SK-N-SH treated with all-trans-retinoic acid at 6 μM for 48 hours (cell line): ENCODE results near the gene ETS1.

Source experiments
- ARNTL ChIP-seq: fragments of 450-650 bp; formaldehyde crosslinking; IDR thresholded peaks from 2 replicates; pipeline ENCODE4 v1.5.0; 2020; ENCODE audit warnings: low read depth, mild to moderate bottlenecking, moderate library complexity, borderline replicate concordance
- BACH2 ChIP-seq: fragments of 250-450 bp; sonication (Bioruptor Pico); IDR thresholded peaks from 2 replicates; pipeline ENCODE4 v1.9.0; 2021; ENCODE audit warnings: mild to moderate bottlenecking, borderline replicate concordance
- CSDC2 ChIP-seq: fragments of 250-450 bp; sonication (Bioruptor Pico); IDR thresholded peaks from 2 replicates; pipeline ENCODE4 v1.5.0; 2020; ENCODE audit warnings: mild to moderate bottlenecking, moderate library complexity
- OSR1 ChIP-seq: fragments of 250-450 bp; sonication (Bioruptor Pico); IDR thresholded peaks from 2 replicates; pipeline ENCODE4 v1.8.0; 2022; ENCODE audit warnings: moderate library complexity, mild to moderate bottlenecking, inconsistent platforms
- PPARA ChIP-seq: fragments of 250-450 bp; sonication (Bioruptor Pico); IDR thresholded peaks from 2 replicates; pipeline ENCODE4 v1.5.0; 2020; ENCODE audit warnings: mild to moderate bottlenecking, borderline replicate concordance
- TCF4 ChIP-seq: fragments of 250-450 bp; sonication (Bioruptor Pico); IDR thresholded peaks from 2 replicates; pipeline ENCODE4 v1.8.0; 2021; ENCODE audit warnings: mild to moderate bottlenecking, moderate library complexity, borderline replicate concordance
- TSHZ2 ChIP-seq: fragments of 250-450 bp; sonication (Bioruptor Pico); IDR thresholded peaks from 2 replicates; pipeline ENCODE4 v1.5.0; 2020; ENCODE audit warnings: mild to moderate bottlenecking, moderate library complexity
- ZFP30 ChIP-seq: fragments of 450-650 bp; formaldehyde crosslinking; IDR thresholded peaks from 2 replicates; pipeline ENCODE4 v1.5.0; 2022; ENCODE audit warnings: mild to moderate bottlenecking, moderate library complexity
- ZNF70 ChIP-seq: fragments of 450-650 bp; formaldehyde crosslinking; IDR thresholded peaks from 2 replicates; pipeline ENCODE4 v1.5.0; 2020; ENCODE audit warnings: mild to moderate bottlenecking, moderate library complexity
- TF ChIP-seq, protein P1 (sequence below): fragments of 250-450 bp; sonication (Bioruptor Pico); IDR thresholded peaks from 2 replicates; pipeline ENCODE4 v1.8.0; 2020; ENCODE audit warnings: mild to moderate bottlenecking, moderate library complexity, borderline replicate concordance
- TF ChIP-seq, protein P2 (sequence below): fragments of 250-450 bp; sonication (Bioruptor Pico); IDR thresholded peaks from 2 replicates; pipeline ENCODE4 v1.8.0; 2021; ENCODE audit warnings: low read depth, mild to moderate bottlenecking, moderate library complexity, borderline replicate concordance

DNA sequence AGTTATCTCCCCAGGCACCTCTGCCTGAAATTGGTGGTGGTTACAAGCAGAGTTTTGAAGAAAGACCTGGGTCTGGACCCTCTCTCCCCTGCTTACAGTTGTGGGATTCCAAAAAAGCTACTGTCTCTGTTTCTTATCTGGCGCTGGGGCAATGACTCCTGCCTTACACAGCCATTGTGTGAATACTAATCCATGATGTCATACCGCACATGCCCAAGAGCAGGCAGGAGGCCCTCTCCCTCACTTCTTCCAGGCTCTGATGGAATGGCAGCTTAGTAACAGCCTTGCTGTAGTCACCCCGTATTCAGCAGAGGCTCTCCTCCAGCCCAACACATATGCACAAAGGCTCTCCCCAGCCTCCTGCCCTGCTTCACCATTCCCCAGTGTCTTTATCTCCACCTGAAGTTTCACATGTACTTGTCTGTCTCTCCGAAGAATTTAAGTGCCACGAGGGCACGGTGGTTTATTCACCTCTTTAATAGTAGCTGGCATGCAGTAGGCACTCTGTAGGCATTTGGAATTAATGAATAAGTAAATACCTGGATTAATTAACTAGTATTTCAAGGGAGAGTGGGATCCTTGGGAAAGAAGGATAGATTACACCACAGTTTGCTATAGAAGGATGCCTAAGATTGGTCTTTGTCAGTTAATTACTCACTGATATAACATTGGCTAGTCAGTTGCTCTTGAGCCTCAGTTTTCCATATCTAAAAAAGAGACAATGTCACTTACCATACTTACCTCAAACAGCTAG, 165.6 kb downstream of the ETS1 start:
- TF ChIP-seq ARNTL (CRISPR knock-in tag) (no peak), OSR1 (no peak), BACH2 (CRISPR knock-in tag) (no peak), CSDC2 (CRISPR knock-in tag) (no peak), ZFP30 (CRISPR knock-in tag) (no peak), TCF4 (CRISPR knock-in tag) (no peak), PPARA (CRISPR knock-in tag) (no peak), TSHZ2 (CRISPR knock-in tag) (no peak), ZNF70 (no peak)
- TF ChIP-seq, protein P1, sequence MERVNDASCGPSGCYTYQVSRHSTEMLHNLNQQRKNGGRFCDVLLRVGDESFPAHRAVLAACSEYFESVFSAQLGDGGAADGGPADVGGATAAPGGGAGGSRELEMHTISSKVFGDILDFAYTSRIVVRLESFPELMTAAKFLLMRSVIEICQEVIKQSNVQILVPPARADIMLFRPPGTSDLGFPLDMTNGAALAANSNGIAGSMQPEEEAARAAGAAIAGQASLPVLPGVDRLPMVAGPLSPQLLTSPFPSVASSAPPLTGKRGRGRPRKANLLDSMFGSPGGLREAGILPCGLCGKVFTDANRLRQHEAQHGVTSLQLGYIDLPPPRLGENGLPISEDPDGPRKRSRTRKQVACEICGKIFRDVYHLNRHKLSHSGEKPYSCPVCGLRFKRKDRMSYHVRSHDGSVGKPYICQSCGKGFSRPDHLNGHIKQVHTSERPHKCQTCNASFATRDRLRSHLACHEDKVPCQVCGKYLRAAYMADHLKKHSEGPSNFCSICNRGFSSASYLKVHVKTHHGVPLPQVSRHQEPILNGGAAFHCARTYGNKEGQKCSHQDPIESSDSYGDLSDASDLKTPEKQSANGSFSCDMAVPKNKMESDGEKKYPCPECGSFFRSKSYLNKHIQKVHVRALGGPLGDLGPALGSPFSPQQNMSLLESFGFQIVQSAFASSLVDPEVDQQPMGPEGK = no peak
- TF ChIP-seq, protein P2, sequence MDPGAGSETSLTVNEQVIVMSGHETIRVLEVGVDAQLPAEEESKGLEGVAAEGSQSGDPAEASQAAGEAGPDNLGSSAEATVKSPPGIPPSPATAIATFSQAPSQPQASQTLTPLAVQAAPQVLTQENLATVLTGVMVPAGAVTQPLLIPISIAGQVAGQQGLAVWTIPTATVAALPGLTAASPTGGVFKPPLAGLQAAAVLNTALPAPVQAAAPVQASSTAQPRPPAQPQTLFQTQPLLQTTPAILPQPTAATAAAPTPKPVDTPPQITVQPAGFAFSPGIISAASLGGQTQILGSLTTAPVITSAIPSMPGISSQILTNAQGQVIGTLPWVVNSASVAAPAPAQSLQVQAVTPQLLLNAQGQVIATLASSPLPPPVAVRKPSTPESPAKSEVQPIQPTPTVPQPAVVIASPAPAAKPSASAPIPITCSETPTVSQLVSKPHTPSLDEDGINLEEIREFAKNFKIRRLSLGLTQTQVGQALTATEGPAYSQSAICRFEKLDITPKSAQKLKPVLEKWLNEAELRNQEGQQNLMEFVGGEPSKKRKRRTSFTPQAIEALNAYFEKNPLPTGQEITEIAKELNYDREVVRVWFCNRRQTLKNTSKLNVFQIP = no peak
